GM12801 (cell line): ENCODE data around the gene MYBBP1A.

ENCODE experiments used
- TF ChIP-seq, protein P1 (sequence below): IDR thresholded peaks from one replicate; pipeline ENCODE4 v1.5.1; 2011; ENCODE audit warnings: control low read depth; ENCODE audit not compliant: insufficient read length; ENCODE audit errors: extremely low read depth

Gene MYBBP1A

DNA sequence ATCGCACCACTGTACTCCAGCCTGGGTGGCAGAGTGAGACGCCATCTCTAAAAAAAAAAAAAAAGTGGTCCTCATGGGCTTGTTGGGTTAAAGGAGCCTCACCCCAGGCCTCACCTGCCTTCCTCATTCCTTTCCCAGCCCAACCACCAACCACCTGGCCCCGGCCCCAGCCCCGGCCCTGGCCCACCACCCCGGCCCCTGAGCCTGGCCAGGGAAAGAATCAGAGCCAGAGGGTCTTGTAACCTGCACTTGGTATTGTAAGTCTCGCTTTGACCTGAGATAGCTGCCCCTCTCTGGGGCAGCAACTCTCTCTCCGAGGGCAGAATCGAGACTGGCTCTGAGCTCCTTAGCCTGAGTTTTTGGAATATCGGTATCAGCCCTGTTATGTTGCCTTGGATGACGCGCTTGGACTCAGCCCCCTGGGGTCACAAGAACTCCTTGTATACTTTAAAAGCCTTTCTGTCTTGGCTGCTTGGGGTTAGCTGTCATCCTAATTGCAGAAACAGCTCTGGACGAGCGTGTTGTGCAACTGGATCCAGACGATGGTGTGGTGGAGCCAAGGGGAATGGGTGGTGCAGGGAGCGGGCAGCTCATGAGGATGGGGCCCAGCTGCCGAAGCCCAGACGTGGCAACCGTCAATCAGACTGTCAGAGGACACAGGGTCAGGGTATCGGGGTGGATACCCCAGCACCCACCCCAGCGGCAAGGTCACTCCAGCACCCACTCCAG, 43.8 kb upstream of the MYBBP1A start:
- TF ChIP-seq, protein P1, sequence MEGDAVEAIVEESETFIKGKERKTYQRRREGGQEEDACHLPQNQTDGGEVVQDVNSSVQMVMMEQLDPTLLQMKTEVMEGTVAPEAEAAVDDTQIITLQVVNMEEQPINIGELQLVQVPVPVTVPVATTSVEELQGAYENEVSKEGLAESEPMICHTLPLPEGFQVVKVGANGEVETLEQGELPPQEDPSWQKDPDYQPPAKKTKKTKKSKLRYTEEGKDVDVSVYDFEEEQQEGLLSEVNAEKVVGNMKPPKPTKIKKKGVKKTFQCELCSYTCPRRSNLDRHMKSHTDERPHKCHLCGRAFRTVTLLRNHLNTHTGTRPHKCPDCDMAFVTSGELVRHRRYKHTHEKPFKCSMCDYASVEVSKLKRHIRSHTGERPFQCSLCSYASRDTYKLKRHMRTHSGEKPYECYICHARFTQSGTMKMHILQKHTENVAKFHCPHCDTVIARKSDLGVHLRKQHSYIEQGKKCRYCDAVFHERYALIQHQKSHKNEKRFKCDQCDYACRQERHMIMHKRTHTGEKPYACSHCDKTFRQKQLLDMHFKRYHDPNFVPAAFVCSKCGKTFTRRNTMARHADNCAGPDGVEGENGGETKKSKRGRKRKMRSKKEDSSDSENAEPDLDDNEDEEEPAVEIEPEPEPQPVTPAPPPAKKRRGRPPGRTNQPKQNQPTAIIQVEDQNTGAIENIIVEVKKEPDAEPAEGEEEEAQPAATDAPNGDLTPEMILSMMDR: no peak

DNA sequence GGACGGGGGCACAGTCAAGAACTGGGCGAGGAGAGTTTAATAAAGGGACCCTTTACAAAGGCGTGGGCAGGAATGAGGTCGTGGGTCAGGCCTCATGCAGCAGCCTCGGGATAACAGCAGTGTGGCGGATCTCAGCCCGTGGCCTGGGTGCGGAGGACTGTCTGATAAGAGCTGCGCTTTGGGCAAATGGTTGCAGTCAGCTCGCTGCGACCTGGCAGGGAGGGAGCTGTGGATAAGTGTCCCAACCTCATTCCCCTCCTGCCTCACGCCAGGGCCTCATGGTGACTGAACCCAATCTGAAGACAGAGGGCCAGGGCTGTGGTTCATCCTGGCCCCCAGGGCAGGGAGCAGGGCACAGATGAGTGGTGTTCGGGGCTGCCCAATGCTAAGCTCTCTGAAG, 42.8 kb upstream of the MYBBP1A start:
- TF ChIP-seq, protein P1: no peak

DNA sequence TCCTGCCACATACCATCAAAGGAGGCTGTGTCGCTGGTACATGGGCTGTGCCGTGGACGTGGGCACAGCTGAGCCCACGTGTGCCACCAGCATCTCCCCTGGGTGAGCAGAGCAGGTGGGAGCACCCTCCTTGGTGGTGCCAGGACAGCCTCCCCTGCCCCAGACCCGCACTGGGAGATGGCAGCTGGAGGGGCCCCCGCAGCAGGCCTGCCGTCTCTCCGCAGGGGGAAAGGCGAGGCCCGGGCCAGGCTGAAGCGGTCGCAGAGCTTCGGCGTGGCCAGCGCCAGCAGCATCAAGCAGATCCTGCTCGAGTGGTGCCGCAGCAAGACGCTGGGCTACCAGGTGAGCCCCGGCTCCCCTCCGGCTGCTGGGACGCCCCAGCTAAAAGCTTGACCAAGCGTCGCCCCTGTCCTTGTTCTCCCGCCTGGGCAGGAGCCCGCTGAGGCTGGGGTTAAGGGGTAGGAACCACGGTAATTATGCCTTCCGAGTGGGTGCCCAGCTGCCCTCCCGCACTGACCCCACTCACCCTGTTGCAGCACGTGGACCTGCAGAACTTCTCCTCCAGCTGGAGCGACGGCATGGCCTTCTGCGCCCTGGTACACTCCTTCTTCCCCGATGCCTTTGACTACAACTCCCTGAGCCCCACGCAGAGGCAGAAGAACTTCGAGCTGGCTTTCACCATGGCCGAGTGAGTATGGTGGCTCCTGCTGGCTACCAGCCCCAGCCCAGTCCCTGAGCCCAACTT, 41.6 kb upstream of the MYBBP1A start:
- TF ChIP-seq, protein P1: no peak

DNA sequence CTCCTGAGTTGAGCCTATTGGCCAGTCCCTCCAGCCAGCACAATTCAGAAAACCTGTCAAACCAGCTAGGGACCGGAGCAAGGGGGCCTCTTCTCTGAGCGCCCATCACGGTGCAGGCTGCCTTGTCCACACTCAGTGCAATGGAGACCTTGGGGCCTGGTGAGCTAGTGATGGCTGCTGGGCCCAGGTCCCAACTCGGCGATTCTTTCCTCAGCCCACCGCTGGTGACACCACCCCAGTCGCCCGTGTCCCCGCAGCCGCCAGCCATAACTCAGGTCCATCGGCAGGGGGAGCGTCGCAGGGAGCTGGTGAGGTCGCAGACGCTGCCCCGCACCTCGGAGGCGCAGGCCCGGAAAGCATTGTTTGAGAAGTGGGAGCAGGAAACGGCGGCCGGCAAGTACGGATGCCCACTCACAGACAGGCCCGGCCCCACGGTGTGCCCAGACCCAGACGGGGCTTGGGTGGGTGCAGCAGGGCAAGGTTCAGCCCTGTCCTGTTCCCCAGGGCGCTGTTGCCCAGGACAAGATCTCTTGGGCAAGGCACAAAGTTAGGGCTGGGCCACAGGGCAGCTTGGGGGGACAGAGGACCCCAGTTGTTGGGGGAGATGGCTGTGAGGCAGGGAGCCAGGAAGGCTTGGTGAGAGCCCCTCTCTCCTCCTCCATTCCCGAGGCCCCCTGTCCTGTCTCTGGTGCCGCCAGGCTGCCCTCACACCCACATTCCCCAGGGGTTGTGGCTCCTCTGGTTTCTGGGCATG, 39.9 kb upstream of the MYBBP1A start:
- TF ChIP-seq, protein P1: no peak

DNA sequence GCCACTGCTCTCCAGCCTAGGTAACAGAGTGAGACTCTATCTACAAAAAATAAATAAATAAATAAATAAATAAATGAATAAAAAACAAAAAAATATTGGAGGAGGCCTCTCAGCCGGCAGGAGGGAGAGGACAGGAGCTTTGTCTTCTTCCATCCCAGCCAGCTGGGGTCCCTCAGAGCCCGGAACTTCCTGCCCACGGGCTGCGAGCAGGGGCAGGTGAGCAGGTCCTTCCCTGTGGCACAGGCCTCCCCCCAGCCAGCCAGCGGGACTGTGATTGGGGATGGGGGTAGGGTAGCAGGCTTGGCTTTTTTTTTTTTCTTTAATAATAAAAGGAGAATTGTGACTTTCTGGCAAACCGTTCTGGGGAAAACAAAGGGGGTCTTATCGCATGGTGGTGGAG, 39.2 kb upstream of the MYBBP1A start:
- TF ChIP-seq, protein P1: no peak

DNA sequence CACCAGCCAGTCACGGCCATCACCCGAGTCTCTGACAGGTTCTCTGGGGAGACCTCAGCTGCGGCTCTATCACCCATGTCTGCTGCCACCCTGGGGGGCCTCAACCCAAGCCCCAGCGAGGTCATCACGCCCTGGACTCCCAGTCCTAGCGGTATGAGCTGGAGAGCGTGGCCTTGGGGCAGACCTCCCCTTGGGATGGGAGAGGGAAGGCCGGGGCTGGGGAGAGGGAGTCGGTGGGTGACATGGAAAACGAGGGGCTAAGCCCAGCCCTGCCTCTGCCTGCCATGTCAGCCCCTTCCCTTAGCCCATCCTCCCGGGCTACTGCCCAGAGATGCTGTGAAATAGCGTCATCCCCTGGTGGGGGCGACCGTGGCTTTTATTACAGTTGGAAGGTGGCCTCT, 37.8 kb upstream of the MYBBP1A start:
- TF ChIP-seq, protein P1: no peak

DNA sequence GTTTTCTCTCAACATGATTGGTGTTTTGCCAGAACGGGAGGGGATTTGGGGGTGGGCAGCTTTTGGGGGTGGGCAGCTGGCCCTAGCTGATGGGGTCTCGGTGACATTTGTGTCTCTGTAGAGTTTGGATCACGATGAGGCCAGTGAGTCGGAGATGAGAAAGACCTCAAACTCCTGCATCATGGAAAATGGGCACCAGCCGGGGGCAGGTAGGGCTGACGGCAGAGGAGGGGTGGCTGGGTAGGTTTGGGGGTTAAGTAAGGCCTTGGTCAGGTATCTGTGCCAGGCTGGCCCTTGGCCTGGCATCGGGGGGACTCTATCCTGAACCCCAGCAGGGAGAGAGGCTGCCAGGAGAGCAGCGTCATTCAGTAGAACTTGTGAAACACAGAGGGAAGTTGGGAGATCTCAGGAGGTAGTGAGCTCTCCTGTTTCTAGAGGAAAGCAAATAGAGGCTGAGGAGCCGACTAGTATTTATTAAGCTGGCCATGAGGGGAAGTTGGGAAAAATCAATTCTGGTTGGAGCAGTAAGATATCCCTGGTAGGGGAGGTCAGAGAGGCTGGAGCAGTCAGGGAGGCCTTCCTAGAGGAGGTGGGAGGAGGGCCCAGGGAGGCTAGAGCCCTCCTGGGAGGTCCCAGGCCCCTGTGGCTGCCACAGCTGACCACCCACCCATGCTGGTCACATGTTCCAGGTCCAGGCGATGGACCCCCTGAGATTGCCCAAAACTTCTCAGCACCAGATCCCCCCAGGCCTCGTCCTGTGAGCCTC, 37.2 kb upstream of the MYBBP1A start:
- TF ChIP-seq, protein P1: no peak
